Mucosa of rectum (tissue), 2 donors: ENCODE results near the gene GRXCR2.
"Not testable (repeated sequence)": the region's sequence is repeated elsewhere in the genome, so short reads cannot be mapped to it uniquely, and the experiment has no call there.

Source experiments
- H3K27ac ChIP-seq, 2 donors: one replicate each; pipeline ENCODE4 v1.7.0; 2013; ENCODE audit warnings: inconsistent platforms in 2 of 2, low read depth in 2 of 2, low read length in 2 of 2
- H3K27me3 ChIP-seq, 2 donors: one replicate each; pipeline ENCODE4 v1.7.0; 2013; ENCODE audit warnings: low read length in 2 of 2; ENCODE audit not compliant: control insufficient read depth in 2 of 2, insufficient read depth in 2 of 2
- H3K36me3 ChIP-seq, 2 donors: one replicate each; pipeline ENCODE4 v1.7.0; 2013; ENCODE audit warnings: low read length in 2 of 2; ENCODE audit not compliant: control insufficient read depth in 2 of 2, insufficient read depth in 2 of 2
- H3K4me1 ChIP-seq, 2 donors: one replicate each; pipeline ENCODE4 v1.7.0; 2013; ENCODE audit warnings: low read length in 2 of 2, mild to moderate bottlenecking in 1 of 2; ENCODE audit not compliant: control insufficient read depth in 2 of 2, insufficient read depth in 2 of 2
- H3K4me3 ChIP-seq, 2 donors: one replicate each; pipeline ENCODE4 v1.7.0; 2013; ENCODE audit warnings: low read length in 2 of 2
- H3K9ac ChIP-seq, 2 donors: one replicate each; pipeline ENCODE4 v1.7.0; 2013; ENCODE audit warnings: low read length in 2 of 2, low read depth in 1 of 2, mild to moderate bottlenecking in 1 of 2
- H3K9me3 ChIP-seq, 2 donors: one replicate each; pipeline ENCODE4 v1.7.0; 2013; ENCODE audit warnings: low read length in 2 of 2; ENCODE audit not compliant: control insufficient read depth in 2 of 2
- donor health status: healthy.
- donor health status: Normal muscosa, but diverticular disease.

Gene GRXCR2

GRCh38 chr5:145889611-145890010, 16.8 kb upstream of the GRXCR2 start:
- Histone ChIP-seq H3K9me3 (no peaks in the 10 kb centered on the region), H3K27ac (no peak overlapping the region), H3K36me3 (no peaks in the 10 kb centered on the region), H3K4me1 (no peaks in the 10 kb centered on the region), H3K4me3 (no peak overlapping the region), H3K27me3 (no peaks in the 10 kb centered on the region), H3K9ac (no peak overlapping the region)

- H3K9ac ChIP-seq, result no peak overlapping the region
- no peaks in the 10 kb centered on the region for H3K36me3 ChIP-seq
- H3K27me3 ChIP-seq, result no peaks in the 10 kb centered on the region
- no peak overlapping the region for H3K27ac ChIP-seq
- no peaks in the 10 kb centered on the region for H3K4me1 ChIP-seq
- no peak overlapping the region for H3K4me3 ChIP-seq
- no peaks in the 10 kb centered on the region for H3K9me3 ChIP-seq
Measured at GRCh38 chr5:145887976-145888574, 15.3 kb upstream of the GRXCR2 start.

DNA sequence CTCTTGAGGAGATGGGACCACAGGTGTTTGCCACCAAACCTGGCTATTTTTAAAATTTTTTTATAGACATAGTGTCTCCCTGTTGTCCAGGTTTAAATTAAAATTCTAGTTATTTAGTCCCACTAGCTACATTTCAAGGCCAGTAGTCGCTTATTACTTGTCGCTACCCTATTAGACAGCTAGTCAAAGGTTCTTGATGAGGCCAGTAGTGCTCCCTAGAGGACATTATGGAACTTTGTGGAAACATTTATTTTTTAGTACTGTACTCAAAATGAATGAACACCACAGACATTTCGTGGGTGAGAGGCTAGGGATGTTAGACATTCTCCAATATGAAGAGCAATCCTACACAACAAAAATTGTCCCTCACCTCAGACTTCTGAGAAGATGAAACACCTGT, 14.4 kb upstream of the GRXCR2 start:
- Histone ChIP-seq H3K27ac (no peak overlapping the region), H3K27me3 (no peaks in the 10 kb centered on the region), H3K4me3 (no peak overlapping the region), H3K4me1 (no peaks in the 10 kb centered on the region), H3K9me3 (no peaks in the 10 kb centered on the region), H3K9ac (no peak overlapping the region), H3K36me3 (no peaks in the 10 kb centered on the region)

GRCh38 chr5:145874765-145875164, 2.0 kb upstream of the GRXCR2 start:
- Histone ChIP-seq H3K9ac (no peak overlapping the region), H3K9me3 (no peaks in the 10 kb centered on the region), H3K27ac (no peak overlapping the region), H3K27me3 (no peaks in the 10 kb centered on the region), H3K4me3 (no peak overlapping the region), H3K4me1 (no peaks in the 10 kb centered on the region), H3K36me3 (no peaks in the 10 kb centered on the region)

DNA sequence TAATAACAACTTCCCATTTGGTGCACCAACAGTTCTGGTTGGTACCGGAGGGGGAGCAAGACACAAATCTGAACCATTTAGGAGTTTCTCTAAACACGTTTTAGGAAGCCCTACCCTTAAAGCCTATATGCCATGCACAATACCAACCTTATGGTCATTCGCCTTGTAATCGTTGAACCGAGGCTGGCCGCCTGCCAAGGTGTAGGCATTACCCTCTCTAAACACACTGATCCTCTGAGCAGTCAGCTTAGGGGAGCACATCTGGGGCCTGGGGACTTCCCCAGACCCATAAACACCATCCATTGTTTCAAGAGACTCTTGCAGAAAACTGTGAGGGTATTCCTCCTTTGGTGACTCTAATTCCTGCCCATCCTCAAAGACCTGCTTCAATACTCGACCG, 328 bp downstream of the GRXCR2 start:
- Histone ChIP-seq H3K4me1 (no peaks in the 10 kb centered on the region), H3K27ac (no peak overlapping the region), H3K27me3 (no peaks in the 10 kb centered on the region), H3K9ac (no peak overlapping the region), H3K4me3 (no peak overlapping the region), H3K9me3 (no peaks in the 10 kb centered on the region), H3K36me3 (no peaks in the 10 kb centered on the region)

DNA sequence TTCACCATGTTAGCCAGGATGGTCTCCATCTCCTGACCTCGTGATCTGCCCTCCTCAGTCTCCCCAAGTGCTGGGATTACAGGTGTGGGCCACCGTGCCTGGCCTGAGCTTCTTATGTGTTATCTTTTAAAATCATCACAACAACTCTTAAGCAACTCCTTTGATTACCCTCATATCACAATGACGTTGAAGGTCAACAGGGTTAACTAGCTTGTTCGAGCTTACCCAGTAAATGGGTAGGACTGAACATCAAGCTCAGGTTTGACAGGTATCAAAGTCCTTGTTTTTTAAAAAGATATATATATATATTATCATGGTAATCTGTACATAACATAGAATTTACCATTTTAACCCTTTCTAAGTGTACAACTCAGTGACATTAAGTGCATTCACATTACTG, 3.1 kb downstream of the GRXCR2 start:
- Histone ChIP-seq H3K9ac (no peak overlapping the region), H3K27me3 (no peaks in the 10 kb centered on the region), H3K4me3 (no peak overlapping the region), H3K36me3 (no peaks in the 10 kb centered on the region), H3K27ac (no peak overlapping the region), H3K4me1 (no peaks in the 10 kb centered on the region), H3K9me3 (no peaks in the 10 kb centered on the region)

- Histone ChIP-seq H3K4me3 (no peak overlapping the region), H3K27me3 (no peaks in the 10 kb centered on the region), H3K9ac (no peak overlapping the region), H3K9me3 (no peaks in the 10 kb centered on the region), H3K27ac (no peak overlapping the region), H3K36me3 (no peaks in the 10 kb centered on the region), H3K4me1 (no peaks in the 10 kb centered on the region)
Measured at GRCh38 chr5:145867806-145868205, 5.0 kb downstream of the GRXCR2 start.

DNA sequence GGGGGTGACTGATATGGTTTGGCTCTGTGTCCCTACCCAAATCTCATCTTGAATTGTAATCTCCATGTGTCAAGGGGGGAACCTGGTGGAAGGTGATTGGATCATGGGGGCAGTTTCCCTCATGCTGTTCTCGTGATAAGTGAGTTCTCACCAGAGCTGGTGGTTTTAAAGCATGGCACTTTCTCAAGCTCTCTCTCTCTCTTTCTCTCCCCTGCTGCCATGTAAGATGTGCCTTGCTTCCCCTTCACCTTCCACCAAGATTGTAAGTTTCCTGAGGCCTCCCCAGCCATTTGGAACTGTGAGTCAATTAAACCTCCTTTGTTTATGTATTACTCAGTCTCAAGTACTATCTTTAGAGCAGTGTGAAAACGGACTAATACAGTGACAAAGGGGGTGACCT, 8.4 kb downstream of the GRXCR2 start:
- H3K4me3 ChIP-seq, H3K27me3 ChIP-seq, H3K36me3 ChIP-seq, H3K9me3 ChIP-seq, H3K4me1 ChIP-seq, H3K9ac ChIP-seq, H3K27ac ChIP-seq: not testable (repeated sequence)

DNA sequence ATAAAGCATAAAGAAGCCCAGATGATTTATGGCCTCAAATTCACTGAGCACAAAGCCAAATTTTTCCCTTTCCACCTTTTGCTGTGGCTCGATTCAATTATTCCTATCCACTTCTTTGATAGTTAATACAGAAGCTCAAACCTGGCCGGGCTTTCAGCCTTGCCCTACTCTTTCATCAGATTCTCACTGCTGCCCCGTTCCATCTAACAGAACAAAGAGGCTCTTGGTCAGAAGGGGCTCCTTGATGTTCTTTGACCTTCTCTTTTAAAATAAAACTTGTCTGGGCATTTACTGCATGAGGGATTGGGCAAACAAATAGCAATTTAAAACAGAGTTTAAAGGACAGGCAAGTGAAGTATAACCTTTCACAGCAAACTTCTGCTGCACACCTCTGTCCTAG, 9.8 kb downstream of the GRXCR2 start:
- Histone ChIP-seq H3K36me3 (no peaks in the 10 kb centered on the region), H3K9me3 (no peaks in the 10 kb centered on the region), H3K9ac (no peak overlapping the region), H3K4me1 (no peaks in the 10 kb centered on the region), H3K27me3 (no peaks in the 10 kb centered on the region), H3K27ac (no peak overlapping the region), H3K4me3 (no peak overlapping the region)

GRCh38 chr5:145859897-145860296, 12.9 kb downstream of the GRXCR2 start:
- H3K4me1 ChIP-seq, result peaks cover 13 to 14% of the 10 kb centered on the region in 2 donors
- H3K9me3 ChIP-seq, result no peaks in the 10 kb centered on the region
- H3K4me3 ChIP-seq, result no peak overlapping the region
- H3K27ac ChIP-seq, result no peak overlapping the region
- no peak overlapping the region for H3K9ac ChIP-seq
- no peaks in the 10 kb centered on the region for H3K36me3 ChIP-seq
- H3K27me3 ChIP-seq, result no peaks in the 10 kb centered on the region

DNA sequence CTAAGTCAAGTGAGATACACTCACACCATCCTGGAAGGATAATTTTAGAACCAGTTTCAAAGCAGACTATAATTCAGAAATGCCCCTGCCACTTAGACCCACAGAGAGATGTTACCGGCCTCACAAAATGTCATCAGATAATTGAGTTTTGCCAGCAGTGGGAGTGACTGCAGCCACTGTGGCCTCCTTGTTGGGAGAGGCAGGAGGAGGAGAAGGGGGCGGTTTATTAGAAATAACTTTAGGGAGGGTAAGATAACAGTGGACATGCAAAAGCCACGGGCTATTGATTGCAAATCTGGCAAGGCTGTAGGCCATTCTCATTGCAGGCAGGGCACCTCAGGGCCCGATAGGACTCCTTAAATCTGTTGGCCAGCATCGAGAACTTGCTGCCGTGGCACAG, 13.4 kb downstream of the GRXCR2 start:
- H3K36me3 ChIP-seq, result no peaks in the 10 kb centered on the region
- H3K9me3 ChIP-seq, result no peaks in the 10 kb centered on the region
- H3K9ac ChIP-seq, result no peak overlapping the region
- peaks cover 15 to 16% of the 10 kb centered on the region in 2 donors for H3K4me1 ChIP-seq
- H3K27ac ChIP-seq, result no peak overlapping the region
- no peaks in the 10 kb centered on the region for H3K27me3 ChIP-seq
- no peak overlapping the region for H3K4me3 ChIP-seq
